Measurements from ENCODE around the gene FAM181A.

The FAM181A gene

DNA sequence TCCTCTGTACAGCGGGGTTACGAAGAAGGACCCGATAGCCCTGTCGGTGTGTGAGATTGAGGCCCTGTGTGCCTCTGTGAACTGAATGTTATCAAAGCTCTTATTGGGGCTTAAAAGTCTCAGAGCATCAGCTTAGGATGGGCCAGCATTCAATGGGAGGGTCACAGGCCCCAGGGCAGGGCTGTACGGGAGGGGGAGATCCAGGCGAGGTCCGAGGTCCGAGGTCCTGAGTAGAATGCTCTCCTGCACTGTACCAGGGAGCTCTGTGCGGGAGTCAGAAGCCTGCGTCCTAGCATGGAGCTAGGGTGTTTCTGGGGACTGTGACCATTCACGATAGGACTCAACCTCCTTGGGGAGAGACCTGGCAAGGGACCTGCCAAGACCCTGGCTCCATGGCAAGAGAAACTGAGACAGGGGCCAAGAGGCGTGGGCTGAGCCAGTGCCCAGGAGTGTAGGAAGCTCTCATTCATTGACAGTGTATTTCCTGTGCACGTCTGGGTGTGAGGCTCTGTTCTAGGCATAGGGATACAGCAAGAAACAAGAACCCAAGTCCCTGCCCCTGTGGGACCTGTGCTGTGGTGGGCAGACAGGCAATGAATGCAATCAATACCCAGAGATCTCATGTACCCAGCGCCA is 12.0 kb upstream of the FAM181A start:
- Histone ChIP-seq H3K4me3 (no peak overlapping the region), H3K27me3 (no peaks in the 10 kb centered on the region), H3K9ac (no peak overlapping the region), H3K9me3 (0 out of 2 replicates have a peak, but pooled peaks cover 13% of the 10 kb centered on the region), H3K36me3 (no peaks in the 10 kb centered on the region), H3K27ac (no peak overlapping the region), H3K4me1 (no peaks in the 10 kb centered on the region), H3K4me2 (no peak overlapping the region), H4K20me1 (no peaks in the 10 kb centered on the region)
- TF ChIP-seq Cebpa-rat (IDR thresholded peaks at IDR 0.05), result no peak

- no peak overlapping the region for H3K9ac ChIP-seq
- H3K9me3 ChIP-seq, result 0 out of 2 replicates have a peak, but pooled peaks cover 13% of the 10 kb centered on the region
- no peak for TF ChIP-seq Cebpa-rat (IDR thresholded peaks at IDR 0.05)
- no peaks in the 10 kb centered on the region for H4K20me1 ChIP-seq
- no peak overlapping the region for H3K27ac ChIP-seq
- H3K4me3 ChIP-seq, result no peak overlapping the region
- H3K4me2 ChIP-seq, result no peak overlapping the region
- no peaks in the 10 kb centered on the region for H3K36me3 ChIP-seq
- no peaks in the 10 kb centered on the region for H3K4me1 ChIP-seq
- H3K27me3 ChIP-seq, result no peaks in the 10 kb centered on the region
Measured at GRCh38 chr14:93915800-93916199, 11.3 kb upstream of the FAM181A start.

DNA sequence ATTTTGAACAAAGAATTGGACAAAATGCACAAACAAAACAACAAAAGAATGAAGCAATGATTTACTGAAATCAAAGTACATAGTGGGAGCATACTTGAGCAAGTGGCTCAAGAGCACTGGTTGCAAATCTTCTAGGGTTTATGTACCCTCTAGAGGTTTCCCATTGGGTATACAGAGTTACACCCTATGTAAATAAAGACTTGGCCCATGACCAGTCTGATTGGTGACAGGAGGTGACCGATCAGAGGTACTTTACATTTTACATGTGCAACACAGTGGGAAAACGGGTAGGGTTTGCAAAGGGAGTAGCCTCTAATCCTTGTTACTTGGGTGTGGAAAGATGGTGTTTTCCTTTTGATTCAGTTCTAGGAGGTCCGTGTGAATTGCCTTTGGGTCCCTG is 10.6 kb upstream of the FAM181A start:
- H4K20me1 ChIP-seq, result no peaks in the 10 kb centered on the region
- no peak for TF ChIP-seq Cebpa-rat (IDR thresholded peaks at IDR 0.05)
- H3K9ac ChIP-seq, result no peak overlapping the region
- H3K4me1 ChIP-seq, result no peaks in the 10 kb centered on the region
- H3K27ac ChIP-seq, result no peak overlapping the region
- no peaks in the 10 kb centered on the region for H3K36me3 ChIP-seq
- H3K4me3 ChIP-seq, result no peak overlapping the region
- no peaks in the 10 kb centered on the region for H3K27me3 ChIP-seq
- 0 out of 2 replicates have a peak, but pooled peaks cover 13% of the 10 kb centered on the region for H3K9me3 ChIP-seq
- H3K4me2 ChIP-seq, result no peak overlapping the region

DNA sequence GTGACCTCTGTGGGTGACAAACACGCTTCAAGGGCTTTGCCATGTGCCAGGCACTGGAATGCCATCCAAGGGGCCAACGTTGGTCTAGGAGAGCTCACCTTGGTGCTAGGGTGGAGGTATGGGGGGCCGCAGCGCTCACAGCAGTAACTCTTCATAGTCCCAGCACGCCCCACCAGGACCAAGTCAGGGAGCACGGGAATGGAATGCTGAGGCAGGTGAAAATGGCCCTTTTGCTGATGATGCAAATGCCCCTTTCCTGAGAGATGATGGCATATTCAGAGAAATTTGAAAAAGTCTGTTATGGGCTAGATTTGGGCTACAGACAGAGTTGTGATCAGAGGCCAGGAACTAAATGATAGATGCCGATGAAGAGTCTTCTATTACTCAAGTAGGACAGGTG is 10.0 kb upstream of the FAM181A start:
- Histone ChIP-seq H4K20me1 (no peaks in the 10 kb centered on the region), H3K4me1 (no peaks in the 10 kb centered on the region), H3K27ac (no peak overlapping the region), H3K27me3 (no peaks in the 10 kb centered on the region), H3K4me2 (no peak overlapping the region), H3K36me3 (no peaks in the 10 kb centered on the region), H3K9ac (no peak overlapping the region), H3K4me3 (no peak overlapping the region), H3K9me3 (0 out of 2 replicates have a peak, but pooled peaks cover 13% of the 10 kb centered on the region)
- TF ChIP-seq Cebpa-rat (IDR thresholded peaks at IDR 0.05), result no peak

GRCh38 chr14:93921001-93921806 is 5.9 kb upstream of the FAM181A start:
- H4K20me1 ChIP-seq, result no peaks in the 10 kb centered on the region
- peaks cover 13% of the 10 kb centered on the region for H3K4me1 ChIP-seq
- TF ChIP-seq Cebpa-rat (IDR thresholded peaks at IDR 0.05), result no peak
- H3K27me3 ChIP-seq, result no peaks in the 10 kb centered on the region
- no peak overlapping the region for H3K4me2 ChIP-seq
- H3K4me3 ChIP-seq, result no peak overlapping the region
- H3K27ac ChIP-seq, result no peak overlapping the region
- H3K9me3 ChIP-seq, result 0 out of 2 replicates have a peak, but pooled peaks cover 13% of the 10 kb centered on the region
- H3K9ac ChIP-seq, result no peak overlapping the region
- H3K36me3 ChIP-seq, result no peaks in the 10 kb centered on the region

DNA sequence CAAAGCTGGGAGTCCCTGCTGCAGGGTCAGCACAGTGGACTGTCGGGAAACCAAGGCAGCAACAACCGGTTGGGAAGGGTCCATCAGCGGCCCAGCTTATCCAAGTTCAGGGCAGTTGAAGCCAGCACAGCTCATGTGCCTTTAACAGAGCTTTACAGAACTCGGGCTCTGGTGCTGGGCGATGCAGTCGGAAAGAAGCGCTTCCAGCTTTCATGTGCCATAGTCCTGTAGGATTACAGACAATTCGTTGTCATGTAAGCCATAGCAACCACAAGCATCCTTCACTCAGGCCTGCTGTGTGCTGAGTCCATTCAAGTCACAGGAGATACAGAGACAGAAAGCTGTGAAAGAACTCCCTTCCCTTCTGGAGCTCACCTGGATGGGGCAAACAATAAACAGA is 3.5 kb upstream of the FAM181A start:
- H4K20me1 ChIP-seq, result no peaks in the 10 kb centered on the region
- no peak overlapping the region for H3K9ac ChIP-seq
- H3K27ac ChIP-seq, result no peak overlapping the region
- no peaks in the 10 kb centered on the region for H3K27me3 ChIP-seq
- TF ChIP-seq Cebpa-rat (IDR thresholded peaks at IDR 0.05), result no peak
- H3K4me1 ChIP-seq, result peaks cover 13% of the 10 kb centered on the region
- 0 out of 2 replicates have a peak, but pooled peaks cover 11% of the 10 kb centered on the region for H3K9me3 ChIP-seq
- no peak overlapping the region for H3K4me3 ChIP-seq
- H3K36me3 ChIP-seq, result no peaks in the 10 kb centered on the region
- H3K4me2 ChIP-seq, result no peak overlapping the region; the same call in 1 of the 2 replicates

DNA sequence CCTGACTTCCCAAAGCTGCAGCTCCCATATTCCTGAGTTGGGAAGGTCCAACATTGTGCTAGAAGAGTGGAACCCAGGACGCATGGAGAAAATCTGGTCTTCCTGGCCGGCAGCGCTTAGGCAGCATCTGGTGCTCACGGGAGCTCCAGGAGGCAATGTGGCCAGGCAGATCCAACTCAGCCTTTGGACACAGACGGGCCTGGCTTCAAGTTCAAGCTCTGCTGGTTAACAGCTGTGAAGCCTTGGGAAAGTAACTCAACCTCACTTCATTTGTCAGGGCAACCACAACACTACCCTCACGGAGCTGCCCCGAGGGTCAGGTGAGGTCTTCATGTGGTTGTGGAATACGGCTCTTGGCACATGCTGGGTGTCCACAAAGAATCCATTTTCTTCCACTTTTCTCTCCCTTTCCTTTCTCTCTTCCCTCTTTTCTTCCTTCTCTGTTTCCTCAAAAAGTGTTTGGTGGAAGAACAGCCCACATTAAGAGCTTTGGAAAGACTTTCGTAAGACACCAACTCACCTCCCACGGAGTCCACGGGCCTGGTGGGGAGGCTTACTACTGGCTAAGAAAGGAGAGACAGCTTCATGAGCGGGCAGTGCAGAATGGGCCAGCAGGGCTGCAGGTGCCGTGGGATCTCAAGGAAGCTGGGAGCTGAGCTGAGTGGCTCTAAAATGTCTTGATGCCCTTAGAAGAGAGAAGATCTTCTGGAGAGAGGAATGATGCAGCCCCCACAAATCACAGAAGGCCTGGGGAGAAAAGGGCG is 2.4 kb upstream of the FAM181A start:
- Histone ChIP-seq H3K27me3 (no peaks in the 10 kb centered on the region), H3K4me1 (peaks cover 13% of the 10 kb centered on the region), H3K4me2 (no peak overlapping the region), H3K9me3 (no peaks in the 10 kb centered on the region), H4K20me1 (no peaks in the 10 kb centered on the region), H3K27ac (no peak overlapping the region), H3K9ac (no peak overlapping the region), H3K4me3 (no peak overlapping the region), H3K36me3 (no peaks in the 10 kb centered on the region)
- no peak for TF ChIP-seq Cebpa-rat (IDR thresholded peaks at IDR 0.05)

GRCh38 chr14:93925374-93925895 is 1.7 kb upstream of the FAM181A start:
- Histone ChIP-seq H3K4me2 (no peak overlapping the region), H3K27ac (no peak overlapping the region), H3K9me3 (no peaks in the 10 kb centered on the region), H3K4me3 (no peak overlapping the region), H4K20me1 (no peaks in the 10 kb centered on the region), H3K9ac (no peak overlapping the region), H3K27me3 (no peaks in the 10 kb centered on the region), H3K4me1 (peaks cover 13% of the 10 kb centered on the region), H3K36me3 (no peaks in the 10 kb centered on the region)
- TF ChIP-seq Cebpa-rat (IDR thresholded peaks at IDR 0.05), result no peak

GRCh38 chr14:93926245-93926872 is 785 bp upstream of the FAM181A start:
- H3K4me2 ChIP-seq, result no peak overlapping the region
- H3K4me1 ChIP-seq, result peaks cover 13% of the 10 kb centered on the region
- H3K36me3 ChIP-seq, result no peaks in the 10 kb centered on the region
- H3K9me3 ChIP-seq, result no peaks in the 10 kb centered on the region
- H4K20me1 ChIP-seq, result no peaks in the 10 kb centered on the region
- H3K27ac ChIP-seq, result no peak overlapping the region
- no peak overlapping the region for H3K4me3 ChIP-seq
- no peak overlapping the region for H3K9ac ChIP-seq
- TF ChIP-seq Cebpa-rat (IDR thresholded peaks at IDR 0.05), result no peak
- H3K27me3 ChIP-seq, result no peaks in the 10 kb centered on the region

Data from BLaER1 (cell line).